HG03378 (cell line): ENCODE results near the gene MUC22.
"Not testable (repeated sequence)": the region's sequence is repeated elsewhere in the genome, so short reads cannot be mapped to it uniquely, and the experiment has no call there.

ENCODE experiments used
- ATAC-seq: cut with Tn5 transposase; IDR thresholded peaks from one replicate; pipeline ENCODE4 v1.9.1; 2021; ENCODE audit warnings: mild to moderate bottlenecking, moderate library complexity; ENCODE audit not compliant: unreplicated experiment

Gene MUC22

DNA sequence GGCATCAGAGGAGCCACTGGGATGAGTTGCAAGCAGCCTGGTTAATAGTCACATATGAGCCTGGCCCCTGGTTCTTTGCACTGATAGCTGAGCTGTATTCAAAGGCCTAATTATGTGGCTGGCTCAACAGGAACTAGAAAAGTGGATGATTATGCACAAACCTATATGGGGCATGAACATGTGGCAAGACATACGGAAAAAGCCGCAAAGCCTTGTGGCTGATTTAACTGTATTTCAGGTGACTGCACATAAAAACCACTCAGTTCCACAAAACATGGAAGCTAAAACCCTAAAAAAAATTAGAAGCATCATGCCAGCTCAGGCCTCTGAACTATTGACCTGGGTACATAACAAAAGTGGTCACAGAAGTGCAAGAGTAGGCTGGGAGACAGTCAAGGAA, 13.0 kb upstream of the MUC22 start:
- no peak for ATAC-seq

DNA sequence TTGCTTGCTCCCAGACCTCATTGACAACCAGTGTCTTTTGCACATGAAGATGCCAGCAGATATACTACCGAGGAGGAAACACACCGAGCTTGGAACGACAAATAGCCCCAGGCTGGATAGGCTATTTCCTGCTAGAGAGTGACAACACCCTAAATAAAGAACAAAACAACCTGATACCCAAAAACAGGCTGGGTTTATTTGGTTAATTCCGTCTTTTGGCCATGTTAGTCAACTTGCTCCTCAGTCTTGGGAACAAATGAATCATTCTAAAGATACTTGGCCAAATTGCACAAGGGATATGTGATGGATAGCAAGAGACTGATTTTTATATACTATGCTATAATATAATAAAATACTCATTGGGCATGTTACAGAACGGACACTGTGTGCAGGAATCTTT, 11.5 kb upstream of the MUC22 start:
- ATAC-seq: no peak

DNA sequence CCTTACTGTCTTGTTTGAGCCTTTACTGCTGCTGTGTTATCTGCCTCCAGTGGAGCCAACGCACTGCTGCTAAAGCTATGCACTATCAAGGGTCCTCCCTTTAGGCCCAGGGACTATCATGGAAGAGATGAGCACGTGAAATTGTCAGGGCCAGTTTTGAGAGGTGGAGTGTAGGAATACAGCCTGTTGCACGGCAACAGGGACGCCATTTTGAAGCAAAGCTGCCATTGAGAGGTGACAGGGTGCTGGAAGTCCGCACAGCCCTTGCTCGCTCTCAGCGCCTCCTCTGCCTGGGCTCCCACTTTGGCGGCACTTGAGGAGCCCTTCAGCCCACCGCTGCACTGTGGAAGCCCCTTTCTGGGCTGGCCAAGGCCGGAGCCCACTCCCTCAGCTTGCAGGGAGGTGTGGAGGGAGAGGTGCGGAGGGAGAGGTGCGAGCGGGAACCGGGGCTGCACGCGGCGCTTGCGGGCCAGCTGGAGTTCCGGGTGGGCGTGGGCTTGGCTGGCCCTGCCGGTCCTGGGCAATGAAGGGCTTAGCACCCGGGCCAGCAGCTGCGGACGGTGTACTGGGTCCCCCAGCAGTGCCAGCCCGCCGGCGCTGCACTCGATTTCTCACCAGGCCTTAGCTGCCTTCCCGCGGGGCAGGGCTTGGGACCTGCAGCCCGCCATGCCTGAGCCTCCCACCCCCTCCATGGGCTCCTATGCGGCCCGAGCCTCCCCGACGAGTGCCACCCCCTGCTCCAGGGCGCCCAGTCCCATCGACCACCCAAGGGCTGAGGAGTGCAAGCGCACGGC, 10.0 kb upstream of the MUC22 start:
- not testable (repeated sequence) for ATAC-seq

DNA sequence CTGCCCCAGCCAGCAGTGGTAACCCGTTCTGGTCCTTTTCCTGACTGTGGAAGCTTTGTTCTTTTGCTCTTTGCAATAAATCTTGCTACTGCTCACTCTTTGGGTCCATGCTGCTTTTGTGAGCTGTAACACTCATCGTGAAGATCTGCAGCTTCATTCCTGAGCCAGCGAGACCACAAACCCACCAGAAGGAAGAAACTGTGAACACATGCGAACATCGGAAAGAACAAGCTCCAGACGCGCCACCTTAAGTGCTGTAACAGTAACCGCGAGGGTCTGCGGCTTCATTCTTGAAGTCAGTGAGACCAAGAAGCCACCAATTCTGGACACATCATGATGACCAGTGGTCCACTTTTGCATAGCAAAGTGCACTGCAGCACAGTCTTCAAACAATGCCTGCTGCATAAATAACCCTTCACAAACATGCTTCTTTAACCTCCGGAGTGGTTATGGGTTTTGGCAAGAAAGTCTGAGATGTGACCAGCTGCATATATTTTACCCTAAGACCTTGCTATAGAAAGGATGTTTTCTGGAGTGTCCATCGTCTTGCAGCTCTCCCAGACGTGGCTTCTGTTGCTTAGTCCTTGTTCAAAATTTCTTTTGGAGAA, 8.9 kb upstream of the MUC22 start:
- no peak for ATAC-seq

DNA sequence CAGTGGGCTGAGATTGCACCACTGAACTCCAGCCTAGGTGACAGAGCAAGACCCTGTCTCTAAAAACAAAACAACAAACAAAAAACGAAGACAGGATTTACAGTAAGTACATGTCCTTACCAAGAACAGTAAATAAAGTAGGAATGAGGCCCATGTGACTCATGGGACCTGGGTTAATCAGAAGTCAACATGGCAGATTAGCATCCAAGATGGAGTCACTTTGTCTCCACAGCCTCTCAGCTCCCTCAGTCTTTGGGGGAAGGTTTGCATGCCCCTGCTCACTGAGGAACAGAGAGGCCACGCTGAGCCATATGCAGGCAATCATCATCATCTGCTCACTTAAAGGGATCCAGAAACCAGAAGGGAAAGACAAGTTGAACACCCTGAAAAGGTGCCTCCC, 7.8 kb upstream of the MUC22 start:
- no peak for ATAC-seq

DNA sequence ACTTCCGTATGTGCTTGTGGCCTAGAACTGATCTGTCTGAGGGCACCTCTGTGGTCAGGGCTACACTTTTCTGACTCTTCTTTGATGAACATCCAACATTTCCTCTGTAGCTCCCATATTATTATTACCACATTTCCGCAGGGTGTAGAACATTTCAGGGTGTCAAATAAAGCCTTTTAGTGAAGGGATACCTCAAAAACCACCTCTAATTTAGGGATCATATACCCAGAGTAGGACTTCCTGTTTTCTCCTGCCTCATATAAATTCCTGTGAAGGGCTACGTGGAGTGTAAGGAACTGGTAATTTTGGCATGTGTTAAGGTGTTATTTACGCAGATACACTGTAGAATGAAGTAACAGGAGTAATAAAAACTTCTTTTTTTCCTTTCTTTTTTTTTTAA, 5.5 kb upstream of the MUC22 start:
- ATAC-seq: no peak

DNA sequence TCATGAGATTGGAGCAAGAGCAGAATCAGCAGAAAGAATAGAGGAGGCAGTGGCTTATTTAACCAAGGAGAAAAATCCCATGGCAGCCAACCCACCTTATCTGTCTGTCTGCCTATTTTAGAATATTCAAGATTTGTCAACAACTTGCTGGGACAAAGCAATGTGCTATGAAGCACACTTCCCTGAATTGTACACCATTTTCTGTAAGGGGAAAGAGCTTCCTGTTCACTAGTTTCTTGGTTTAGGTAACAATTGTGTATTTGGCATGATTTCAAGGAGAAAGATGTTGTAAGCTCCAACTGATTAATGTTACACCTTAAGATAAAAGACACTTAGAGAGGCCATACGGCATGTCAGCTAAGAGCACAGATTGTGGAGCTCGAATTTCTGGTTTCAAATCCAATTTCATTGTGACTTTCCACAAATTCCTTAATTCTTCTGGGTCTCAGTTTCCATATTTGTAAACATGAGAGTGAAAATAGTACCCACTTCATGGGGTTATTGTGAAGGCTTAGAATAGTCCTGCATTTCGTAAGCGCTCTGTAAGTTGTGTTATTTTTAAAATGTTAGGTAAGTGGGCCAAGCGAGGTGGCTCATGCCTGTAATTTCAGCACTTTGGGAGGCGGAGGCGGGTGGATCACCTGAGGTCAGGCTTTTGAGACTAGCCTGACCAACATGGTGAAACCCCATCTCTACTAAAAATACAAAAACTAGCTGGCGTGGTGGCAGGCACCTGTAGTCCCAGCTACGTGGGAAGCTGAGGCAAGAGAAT, 4.8 kb upstream of the MUC22 start:
- ATAC-seq: no peak

DNA sequence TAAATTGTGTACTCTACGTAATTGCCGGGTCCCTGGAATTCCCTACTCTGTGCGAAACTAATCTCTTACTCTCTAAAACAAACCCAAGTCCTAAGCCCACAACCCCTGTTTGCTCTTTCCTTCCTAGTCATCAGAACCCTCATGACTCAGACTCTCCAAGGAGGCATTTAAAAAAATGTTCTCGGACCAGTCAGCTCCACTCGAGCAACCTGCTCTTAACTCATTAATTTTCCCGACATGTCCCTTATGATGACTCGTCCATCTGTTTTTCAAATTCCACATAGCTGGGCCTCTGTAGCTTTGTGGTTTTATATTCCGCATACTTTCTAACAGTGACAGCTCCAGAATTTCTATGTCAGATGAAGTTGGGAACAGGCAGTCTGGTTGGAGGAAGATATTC, 2.6 kb upstream of the MUC22 start:
- ATAC-seq: no peak

DNA sequence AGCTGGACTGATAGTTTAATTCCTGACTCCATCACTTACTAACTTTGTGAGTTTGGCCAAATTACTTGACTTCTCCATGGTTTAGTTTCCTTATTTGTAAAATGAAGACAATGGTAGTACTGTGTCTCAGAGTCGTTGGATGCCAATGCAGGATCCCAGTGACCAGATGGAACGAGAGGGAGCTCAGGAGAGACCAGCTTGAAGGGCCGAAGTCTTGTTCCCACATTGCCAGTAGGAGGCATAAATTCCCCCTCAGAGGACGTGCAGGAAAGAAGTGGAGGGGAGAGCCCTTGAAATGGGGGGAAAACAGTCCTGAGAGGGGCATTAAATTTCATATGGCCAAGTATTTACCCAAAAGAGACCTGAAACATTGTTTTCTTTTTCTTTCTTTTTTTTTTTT, 2.1 kb upstream of the MUC22 start:
- ATAC-seq: no peak

DNA sequence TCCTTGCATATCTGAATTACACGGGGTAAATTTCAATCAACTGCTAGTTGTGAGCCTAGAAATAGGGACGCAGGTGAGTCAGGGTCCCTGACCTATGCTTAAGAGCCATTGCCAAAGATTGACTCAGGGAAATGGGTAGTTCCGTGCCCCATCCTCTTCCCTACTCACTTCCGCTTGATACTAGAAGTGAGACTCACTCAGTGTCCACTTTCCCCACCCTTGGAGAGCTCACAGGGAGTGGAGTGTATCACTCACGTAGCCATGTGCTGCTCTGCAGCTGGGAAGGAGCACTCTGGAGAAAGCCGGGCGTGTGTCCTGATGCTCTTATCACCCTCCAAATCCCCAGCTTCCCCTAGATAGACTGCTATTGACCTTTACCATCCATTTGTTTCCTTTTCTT, 543 bp upstream of the MUC22 start:
- no peak for ATAC-seq

DNA sequence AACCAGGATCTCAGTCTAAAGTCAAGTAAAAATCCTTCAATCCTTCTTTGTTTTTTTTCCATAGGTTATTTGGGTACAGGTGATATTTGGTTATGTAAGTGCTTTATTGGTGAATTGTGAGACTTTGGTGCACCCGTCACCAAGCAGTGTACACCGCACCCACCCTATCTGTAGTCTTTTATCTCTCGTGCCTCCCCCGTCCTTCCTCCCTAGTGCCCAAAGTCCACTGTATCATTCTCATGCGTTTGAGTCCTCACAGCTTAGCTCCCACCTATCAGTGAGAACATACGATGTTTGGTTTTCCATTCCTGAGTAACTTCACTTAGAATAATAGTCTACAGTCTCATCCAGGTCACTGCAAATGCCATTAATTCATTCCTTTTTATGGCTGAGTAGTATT, 879 bp downstream of the MUC22 start:
- ATAC-seq: no peak

DNA sequence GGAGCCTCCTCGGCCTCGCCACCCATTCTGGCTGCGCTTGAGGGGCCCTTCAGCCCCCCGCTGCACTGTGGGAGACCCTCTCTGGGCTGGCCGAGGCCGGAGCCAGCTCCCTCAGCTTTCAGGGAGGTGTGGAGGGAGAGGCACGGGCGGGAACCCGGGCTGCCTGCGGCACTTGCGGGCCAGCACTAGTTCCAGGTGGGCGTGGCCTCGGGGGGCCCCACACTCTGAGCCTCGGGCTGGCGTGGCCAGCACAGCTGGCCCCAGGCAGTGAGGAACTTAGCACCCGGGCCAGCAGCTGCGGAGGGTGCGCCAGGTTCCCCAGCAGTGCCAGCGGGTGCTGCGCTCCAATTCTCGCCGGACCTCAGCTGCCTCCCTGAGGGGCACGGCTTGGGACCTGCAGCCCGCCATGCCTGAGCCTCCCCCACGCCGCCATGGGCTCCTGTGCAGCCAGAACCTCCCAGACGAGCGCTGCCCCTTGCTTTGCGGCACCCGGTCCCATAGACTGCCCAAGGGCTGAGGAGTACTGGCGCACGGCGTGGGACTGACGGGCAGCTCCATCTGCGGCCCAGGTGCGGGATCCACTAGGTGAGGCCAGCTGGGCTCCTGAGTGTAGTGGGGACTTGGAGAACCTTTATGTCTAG, 6.5 kb downstream of the MUC22 start:
- ATAC-seq: no peak

DNA sequence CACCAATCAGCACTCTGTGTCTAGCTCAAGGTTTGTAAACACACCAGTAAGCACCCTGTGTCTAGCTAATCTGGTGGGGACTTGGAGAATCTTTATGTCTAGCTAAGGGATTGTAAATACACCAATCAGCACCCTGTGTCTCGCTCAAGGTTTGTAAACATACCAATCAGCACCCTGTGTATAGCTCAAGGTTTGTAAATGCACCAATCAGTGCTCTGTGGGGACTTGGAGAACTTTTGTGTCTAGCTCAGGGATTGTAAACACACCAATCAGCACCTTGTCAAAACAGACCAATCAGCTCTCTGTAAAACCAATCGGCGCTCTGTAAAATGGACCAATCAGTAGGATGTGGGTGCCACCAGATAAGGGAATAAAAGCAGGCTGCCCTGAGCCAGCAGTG, 7.2 kb downstream of the MUC22 start:
- ATAC-seq: not testable (repeated sequence)

DNA sequence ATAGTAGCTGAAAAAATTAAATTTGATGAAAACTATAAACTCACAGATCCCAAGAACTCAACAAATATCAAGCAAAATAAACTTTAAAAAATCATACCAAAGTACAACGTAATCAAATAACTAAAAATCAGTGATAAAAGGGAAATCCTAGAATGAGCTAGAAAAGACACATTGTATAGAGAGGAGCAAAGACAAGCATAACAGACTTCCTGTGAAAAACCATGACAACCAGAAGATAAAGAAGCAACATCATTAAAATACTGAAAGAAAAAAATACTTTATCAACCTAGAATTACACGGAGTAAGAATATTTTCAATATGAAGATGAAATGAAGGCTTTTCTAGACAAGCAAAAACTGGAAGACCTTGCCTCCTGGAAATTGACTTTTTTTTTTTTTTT, 9.8 kb downstream of the MUC22 start:
- ATAC-seq: no peak

DNA sequence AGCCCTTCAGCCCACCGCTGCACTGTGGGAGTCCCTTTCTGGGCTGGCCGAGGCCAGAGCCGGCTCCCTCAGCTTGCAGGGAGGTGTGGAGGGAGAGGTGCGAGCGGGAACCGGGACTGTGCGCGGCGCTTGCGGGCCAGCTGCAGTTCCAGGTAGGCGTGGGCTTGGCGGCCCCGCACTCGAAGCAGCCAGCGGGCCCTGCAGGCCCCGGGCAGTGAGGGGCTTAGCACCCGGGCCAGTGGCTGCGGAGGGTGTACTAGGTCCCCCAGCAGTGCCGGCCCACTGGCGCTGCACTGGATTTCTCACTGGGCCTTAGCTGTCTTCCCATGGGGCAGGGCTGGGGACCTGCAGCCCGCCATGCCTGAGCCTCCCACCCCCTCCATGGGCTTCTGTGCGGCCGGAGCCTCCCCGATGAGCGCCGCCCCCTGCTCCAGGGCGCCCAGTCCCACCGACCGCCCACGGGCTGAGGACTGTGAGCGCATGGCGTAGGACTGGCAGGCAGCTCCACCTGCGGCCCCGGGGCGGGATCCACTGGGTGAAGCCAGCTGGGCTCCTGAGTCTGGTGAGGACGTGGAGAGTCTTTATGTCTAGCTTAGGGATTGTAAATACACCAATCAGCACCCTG, 10.5 kb downstream of the MUC22 start:
- ATAC-seq: not testable (repeated sequence)

DNA sequence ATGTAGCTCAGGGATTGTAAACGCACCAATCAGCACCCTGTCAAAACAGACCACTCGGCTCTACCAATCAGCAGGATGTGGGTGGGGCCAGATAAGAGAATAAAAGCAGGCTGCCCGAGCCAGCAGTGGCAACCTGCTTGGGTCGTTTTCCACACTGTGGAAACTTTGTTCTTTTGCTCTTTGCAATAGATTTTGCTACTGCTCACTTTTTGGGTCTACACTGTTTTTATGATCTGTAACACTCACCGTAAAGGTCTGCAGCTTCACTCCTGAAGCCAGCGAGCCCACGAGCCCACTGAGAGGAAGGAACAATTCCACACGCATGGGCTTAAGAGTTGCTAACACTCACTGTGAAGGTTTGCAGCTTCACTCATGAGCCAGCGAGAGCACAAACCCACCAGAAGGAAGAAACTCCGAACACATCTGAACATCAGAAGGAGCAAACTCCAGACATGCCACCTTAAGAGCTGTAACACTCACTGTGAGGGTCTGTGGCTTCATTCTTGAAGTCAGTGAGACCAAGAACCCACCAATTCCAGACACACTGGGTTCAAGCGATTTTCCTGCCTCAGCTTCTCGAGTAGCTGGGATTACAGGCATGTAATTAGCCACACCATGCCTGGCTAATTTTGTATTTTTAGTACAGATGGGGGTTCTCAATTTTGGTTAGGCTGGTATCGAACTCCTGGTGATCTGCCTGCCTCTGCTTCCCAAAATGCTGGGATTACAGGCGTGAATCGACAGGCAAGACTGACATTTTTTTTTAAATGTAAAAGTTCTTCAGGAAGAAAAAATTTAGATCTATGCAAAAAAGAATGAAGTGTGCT, 11.6 kb downstream of the MUC22 start:
- not testable (repeated sequence) for ATAC-seq

DNA sequence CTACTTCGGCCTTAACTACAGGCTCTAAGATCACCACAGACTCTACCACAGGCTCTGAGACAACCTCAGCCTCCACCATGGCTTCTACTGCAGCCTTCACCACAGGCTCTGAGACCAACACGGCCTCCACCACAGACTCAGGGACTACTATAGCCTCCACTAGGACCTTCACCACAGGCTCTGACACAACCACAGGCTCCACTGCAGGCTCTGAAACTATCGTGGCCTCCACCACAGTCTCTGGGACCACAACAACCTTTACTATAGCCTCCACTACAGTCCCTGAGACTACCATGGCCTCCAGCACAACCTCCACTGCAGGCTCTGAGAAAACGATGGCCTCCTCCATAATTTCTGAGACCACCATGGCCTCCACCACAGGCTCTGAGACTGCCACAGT, 15.3 kb downstream of the MUC22 start:
- no peak for ATAC-seq

DNA sequence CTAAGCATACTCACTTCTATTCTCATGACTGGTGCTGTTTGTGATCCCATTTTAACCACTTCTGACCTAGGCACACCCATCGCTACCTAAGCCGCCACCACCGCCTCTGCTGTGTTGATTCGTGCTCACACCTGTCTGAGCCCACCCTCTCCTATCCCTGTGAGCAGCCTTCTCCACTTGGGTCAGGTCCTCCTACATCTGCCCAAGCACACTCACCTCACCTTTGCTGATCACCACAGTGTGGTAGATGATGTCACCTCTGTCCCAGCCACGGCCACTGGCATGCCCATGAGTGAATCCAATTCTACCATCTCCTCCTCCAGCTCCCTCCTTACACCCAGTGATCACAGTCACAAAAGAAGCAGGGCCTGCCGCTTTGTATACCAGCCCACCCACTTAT, 20.8 kb downstream of the MUC22 start:
- no peak for ATAC-seq

DNA sequence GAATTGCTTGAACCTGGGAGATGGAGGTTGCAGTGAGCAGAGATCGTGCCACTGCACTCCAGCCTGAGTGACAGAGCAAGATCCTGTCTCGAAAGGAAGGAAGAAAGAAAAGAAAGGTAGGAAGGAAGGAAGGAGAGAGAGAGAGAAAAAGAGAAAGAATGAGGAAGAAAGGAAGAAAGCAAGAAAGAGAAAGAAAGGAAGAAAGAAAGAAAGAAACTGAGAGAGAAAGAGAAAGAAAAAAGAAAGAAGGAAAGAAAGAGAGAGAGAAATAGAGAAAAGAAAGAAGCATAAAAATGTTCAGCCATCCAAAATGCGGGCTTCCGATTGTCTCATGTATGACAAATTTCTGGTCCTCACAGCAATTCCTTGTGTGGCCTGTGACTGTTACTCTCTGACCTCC, 22.8 kb downstream of the MUC22 start:
- no peak for ATAC-seq

DNA sequence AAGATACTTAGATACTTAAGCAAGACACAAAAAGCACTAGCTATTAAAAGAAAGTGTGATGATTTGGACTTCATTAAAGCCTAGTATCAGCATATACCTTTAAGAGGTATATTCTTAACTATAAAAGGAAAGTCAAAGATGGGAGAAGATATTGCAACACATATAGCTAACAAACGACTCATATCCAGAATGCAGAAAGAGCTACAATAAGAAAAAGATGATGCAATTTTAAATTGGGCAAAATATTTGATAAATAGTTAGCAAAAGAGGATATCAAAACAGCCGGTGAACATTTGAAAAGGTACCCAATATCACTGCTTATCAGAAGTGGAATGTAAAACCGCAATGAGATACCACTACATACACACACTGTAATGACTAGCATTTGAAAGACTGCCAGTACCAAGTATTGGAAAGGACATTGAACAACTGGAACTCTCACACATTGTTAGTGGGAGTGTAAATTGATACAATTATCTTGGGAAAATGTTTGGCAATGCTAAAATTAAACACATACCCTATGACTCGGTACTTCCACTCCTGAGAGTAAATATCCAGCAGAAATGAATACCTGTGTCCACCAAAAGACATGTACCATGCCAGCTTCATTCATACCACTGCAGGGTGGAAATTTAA, 25.7 kb downstream of the MUC22 start:
- ATAC-seq: no peak
